Sigmoid colon (tissue), 4 donors: Measurements from ENCODE around the gene ARHGAP8.

Experiments used
- EP300 ChIP-seq, 4 donors: sonication (generic); formaldehyde crosslinking; IDR thresholded peaks; one replicate each; pipeline ENCODE4 v1.6.1; 2017; ENCODE audit warnings: antibody characterized with exemption in 4 of 4
- POLR2A ChIP-seq, 2 donors: fragments of 450-650 bp; IDR thresholded peaks; one replicate each; pipeline ENCODE4 v1.6.1; 2016; ENCODE audit warnings: antibody characterized with exemption in 2 of 2, mild to moderate bottlenecking in 2 of 2, moderate library complexity in 2 of 2
- POLR2AphosphoS5 ChIP-seq, 4 donors: sonication (generic); formaldehyde crosslinking; IDR thresholded peaks; one replicate each; pipeline ENCODE4 v1.6.1; 2017; ENCODE audit warnings: antibody characterized with exemption in 4 of 4
- TF ChIP-seq, protein P1 (sequence below), 4 experiments: fragments of 450-650 bp in 3 of 4; fragments of 200-600 bp in 1 of 4; IDR thresholded peaks; one replicate each; pipeline ENCODE4 v1.5.1; 2016 to 2019; ENCODE audit warnings: antibody characterized with exemption in 4 of 4, mild to moderate bottlenecking in 3 of 4, moderate library complexity in 2 of 4

DNA sequence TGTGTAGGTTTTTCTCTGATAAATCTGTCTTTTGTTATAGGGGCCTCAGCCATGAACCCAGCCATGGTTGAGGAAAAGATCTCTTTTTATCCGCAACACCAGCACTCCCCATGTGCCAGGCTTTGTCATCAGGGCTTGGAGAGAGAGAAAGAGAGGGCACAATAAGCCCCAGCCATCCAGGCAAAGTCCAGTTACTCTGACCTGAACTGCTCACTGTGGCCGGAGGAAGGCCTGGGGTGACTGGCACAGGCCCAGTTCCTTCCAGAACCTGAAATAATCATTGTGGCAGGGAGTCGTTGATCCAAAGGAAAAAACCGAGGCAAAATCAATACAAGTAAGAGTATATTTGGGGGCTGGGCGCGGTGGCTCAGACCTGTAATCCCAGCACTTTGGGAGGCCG is 3.9 kb upstream of the ARHGAP8 start:
- TF ChIP-seq, protein P1, sequence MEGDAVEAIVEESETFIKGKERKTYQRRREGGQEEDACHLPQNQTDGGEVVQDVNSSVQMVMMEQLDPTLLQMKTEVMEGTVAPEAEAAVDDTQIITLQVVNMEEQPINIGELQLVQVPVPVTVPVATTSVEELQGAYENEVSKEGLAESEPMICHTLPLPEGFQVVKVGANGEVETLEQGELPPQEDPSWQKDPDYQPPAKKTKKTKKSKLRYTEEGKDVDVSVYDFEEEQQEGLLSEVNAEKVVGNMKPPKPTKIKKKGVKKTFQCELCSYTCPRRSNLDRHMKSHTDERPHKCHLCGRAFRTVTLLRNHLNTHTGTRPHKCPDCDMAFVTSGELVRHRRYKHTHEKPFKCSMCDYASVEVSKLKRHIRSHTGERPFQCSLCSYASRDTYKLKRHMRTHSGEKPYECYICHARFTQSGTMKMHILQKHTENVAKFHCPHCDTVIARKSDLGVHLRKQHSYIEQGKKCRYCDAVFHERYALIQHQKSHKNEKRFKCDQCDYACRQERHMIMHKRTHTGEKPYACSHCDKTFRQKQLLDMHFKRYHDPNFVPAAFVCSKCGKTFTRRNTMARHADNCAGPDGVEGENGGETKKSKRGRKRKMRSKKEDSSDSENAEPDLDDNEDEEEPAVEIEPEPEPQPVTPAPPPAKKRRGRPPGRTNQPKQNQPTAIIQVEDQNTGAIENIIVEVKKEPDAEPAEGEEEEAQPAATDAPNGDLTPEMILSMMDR (IDR thresholded peaks at IDR 0.05) = no peak
- TF ChIP-seq POLR2A (IDR thresholded peaks at IDR 0.05) = no peak
- TF ChIP-seq POLR2AphosphoS5 (IDR thresholded peaks at IDR 0.05) = no peak
- no peak for TF ChIP-seq EP300 (IDR thresholded peaks at IDR 0.05)
